H1 (cell line): Measurements from ENCODE around the gene OR56A3. TPM values are rescaled to one million over a fixed set of nuclear protein-coding genes. Genes with fewer than 3 reads are reported as not detected.

Source experiments
- RNF2 ChIP-seq: fragments of 200-900, 300-1000 bp; sonication (generic); IDR thresholded peaks from 2 replicates; pipeline ENCODE4 v1.7.1; 2016; ENCODE audit warnings: borderline replicate concordance, low read depth, mild to moderate bottlenecking, antibody characterized with exemption, low read length; ENCODE audit not compliant: poor library complexity, severe bottlenecking; ENCODE audit errors: missing control alignments
- polyA plus RNA-seq, 7 experiments: library from polyadenylated mRNA; depleted of rRNA in 3 of 7; stranded (reverse) in 5 of 7; unstranded in 2 of 7; fragments of >200 nt in 5 of 7; fragments of 200-250 nt in 2 of 7; gene quantifications; 1 replicate in 5 of 7; 2 replicates in 1 of 7; 4 replicates in 1 of 7; pipeline versions ENCODE4 v1.2.1 to v1.2.3, GENCODE V29; 2011 to 2013; ENCODE audit warnings: missing spikeins in 2 of 7, mixed read lengths in 2 of 7
- total RNA-seq: library from RNA; stranded (reverse); fragmentation: NEBNext Ultra II Directional; extraction: Animal tissue kit (Norgen Biotek cat#: 25700); gene quantifications from 2 replicates; pipeline ENCODE4 v1.2.1, GENCODE V29; 2021

Gene OR56A3
- total and polyA plus RNA-seq, 2 of the 8 experiments (the other 6 are each of a cell fraction or from before 2014, with no cell fraction given) = not detected

DNA sequence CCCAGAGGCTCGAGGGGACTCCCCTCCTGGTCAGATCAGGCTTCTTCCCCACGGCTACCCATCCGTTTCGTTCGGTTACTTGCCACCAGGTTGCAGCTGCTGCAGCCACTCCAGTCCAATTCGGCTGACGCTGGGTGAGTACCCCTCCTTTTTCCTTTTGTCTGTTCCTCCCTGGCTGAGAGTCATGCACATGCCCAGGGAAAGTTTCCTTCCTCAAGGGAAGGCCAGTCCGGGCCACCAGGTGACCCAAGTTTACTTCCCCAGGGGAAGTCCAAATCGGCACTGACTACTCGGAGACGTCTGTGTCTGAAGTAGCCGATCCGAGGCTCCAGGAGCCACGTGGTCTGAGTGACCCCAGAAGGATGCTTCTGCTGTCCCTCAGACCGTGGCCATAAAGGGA is 13.2 kb upstream of the OR56A3 start (continued):
- no peak for TF ChIP-seq RNF2
